Prostate gland (tissue), 2 donors: ENCODE results near the gene SMAD2. TPM values are rescaled to one million over a fixed set of nuclear protein-coding genes. Genes with fewer than 3 reads are reported as not detected.

Experiments
- DNase-seq: peaks from one replicate; pipeline ENCODE4 v3.0.0-alpha.2; 2019; ENCODE audit warnings: low spot score
- H3K27ac ChIP-seq, 2 donors: fragments of 200-600 bp; sonication (generic); 2 replicates each; pipeline ENCODE4 v1.5.1; 2017 to 2019
- H3K27me3 ChIP-seq: fragments of 200-600 bp; sonication (generic); replicated peaks from 2 replicates; pipeline ENCODE4 v1.5.1; 2019; ENCODE audit not compliant: insufficient read depth
- H3K36me3 ChIP-seq, 2 donors: fragments of 200-600 bp; sonication (generic); 1 replicate in 1 of 2; 2 replicates in 1 of 2; pipeline versions ENCODE4 v1.5.1 to v1.8.1; 2017 to 2019
- H3K4me1 ChIP-seq: fragments of 200-600 bp; sonication (generic); replicated peaks from 2 replicates; pipeline ENCODE4 v1.5.1; 2019
- H3K4me3 ChIP-seq, 2 donors: fragments of 200-600 bp; sonication (generic); 2 replicates each; pipeline ENCODE4 v1.5.1; 2017 to 2019
- H3K9me3 ChIP-seq: fragments of 200-600 bp; sonication (generic); 2 replicates; pipeline ENCODE4 v1.5.1; 2017
- POLR2A ChIP-seq: fragments of 450-650 bp; IDR thresholded peaks from one replicate; pipeline ENCODE4 v1.6.1; 2016; ENCODE audit warnings: antibody characterized with exemption, mild to moderate bottlenecking
- POLR2AphosphoS5 ChIP-seq: sonication (generic); formaldehyde crosslinking; IDR thresholded peaks from one replicate; pipeline ENCODE4 v1.6.1; 2017; ENCODE audit warnings: antibody characterized with exemption
- WGBS: methylation state at CpG from one replicate; pipeline ENCODE4 v1.1.5; 2018; 5-methylcytosine and 5-hydroxymethylcytosine counted together
- intact Hi-C: fragments of 100-400 bp; cut with DNase I; formaldehyde crosslinking; loops from one replicate; pipeline ENCODE4 v1.14.2; 2022
- total RNA-seq, 2 donors: library from RNA; depleted of rRNA; stranded (reverse); fragments of >200 nt; gene quantifications; one replicate each; pipeline ENCODE4 v1.1.0, GENCODE V29; 2016
- TF ChIP-seq, protein P1 (sequence below), 4 experiments: fragments of 200-600 bp in 2 of 4; fragments of 450-650 bp in 2 of 4; sonication (generic) in 2 of 4; IDR thresholded peaks; 1 replicate in 3 of 4; 2 replicates in 1 of 4; pipeline ENCODE4 v1.5.1; 2016 to 2019; ENCODE audit warnings: antibody characterized with exemption in 4 of 4, mild to moderate bottlenecking in 2 of 4, moderate library complexity in 2 of 4

Gene SMAD2
- total RNA-seq, 2 donors from 2014 or later = 54.3 to 96.8 TPM

DNA sequence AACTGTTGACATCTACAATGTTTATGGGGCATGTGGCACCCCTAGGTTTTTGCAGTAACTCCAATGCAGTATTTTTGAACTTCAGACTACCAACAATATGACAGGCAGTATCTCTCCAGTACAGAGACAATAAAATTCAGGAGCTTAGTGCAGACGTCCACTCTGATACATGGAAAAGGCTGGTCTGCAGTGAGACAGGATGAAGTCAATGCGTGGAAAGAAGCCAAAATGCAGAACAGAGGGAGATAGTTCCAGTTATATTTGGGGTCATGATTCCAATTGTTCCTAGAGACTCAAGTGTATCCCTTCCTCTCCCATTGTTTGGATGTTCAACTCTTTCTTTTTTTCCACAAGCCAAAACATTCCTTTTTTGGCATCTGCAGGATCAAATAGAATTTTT is 18.7 kb upstream of the SMAD2 start:
- H3K4me3 ChIP-seq = no peak overlapping the region
- intact Hi-C loops = no loop called here
- no peaks in the 10 kb centered on the region for H3K36me3 ChIP-seq
- H3K27ac ChIP-seq = no peak overlapping the region
- H3K9me3 ChIP-seq = no peaks in the 10 kb centered on the region
- H3K27me3 ChIP-seq = no peaks in the 10 kb centered on the region
- 54% methylated on average over 2 of the region's 2 CpGs for WGBS
- no peak for DNase-seq
- no peaks in the 10 kb centered on the region for H3K4me1 ChIP-seq
- no peak for TF ChIP-seq POLR2A
- TF ChIP-seq, protein P1, sequence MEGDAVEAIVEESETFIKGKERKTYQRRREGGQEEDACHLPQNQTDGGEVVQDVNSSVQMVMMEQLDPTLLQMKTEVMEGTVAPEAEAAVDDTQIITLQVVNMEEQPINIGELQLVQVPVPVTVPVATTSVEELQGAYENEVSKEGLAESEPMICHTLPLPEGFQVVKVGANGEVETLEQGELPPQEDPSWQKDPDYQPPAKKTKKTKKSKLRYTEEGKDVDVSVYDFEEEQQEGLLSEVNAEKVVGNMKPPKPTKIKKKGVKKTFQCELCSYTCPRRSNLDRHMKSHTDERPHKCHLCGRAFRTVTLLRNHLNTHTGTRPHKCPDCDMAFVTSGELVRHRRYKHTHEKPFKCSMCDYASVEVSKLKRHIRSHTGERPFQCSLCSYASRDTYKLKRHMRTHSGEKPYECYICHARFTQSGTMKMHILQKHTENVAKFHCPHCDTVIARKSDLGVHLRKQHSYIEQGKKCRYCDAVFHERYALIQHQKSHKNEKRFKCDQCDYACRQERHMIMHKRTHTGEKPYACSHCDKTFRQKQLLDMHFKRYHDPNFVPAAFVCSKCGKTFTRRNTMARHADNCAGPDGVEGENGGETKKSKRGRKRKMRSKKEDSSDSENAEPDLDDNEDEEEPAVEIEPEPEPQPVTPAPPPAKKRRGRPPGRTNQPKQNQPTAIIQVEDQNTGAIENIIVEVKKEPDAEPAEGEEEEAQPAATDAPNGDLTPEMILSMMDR (IDR thresholded peaks at IDR 0.05) = no peak
- no peak for TF ChIP-seq POLR2AphosphoS5

DNA sequence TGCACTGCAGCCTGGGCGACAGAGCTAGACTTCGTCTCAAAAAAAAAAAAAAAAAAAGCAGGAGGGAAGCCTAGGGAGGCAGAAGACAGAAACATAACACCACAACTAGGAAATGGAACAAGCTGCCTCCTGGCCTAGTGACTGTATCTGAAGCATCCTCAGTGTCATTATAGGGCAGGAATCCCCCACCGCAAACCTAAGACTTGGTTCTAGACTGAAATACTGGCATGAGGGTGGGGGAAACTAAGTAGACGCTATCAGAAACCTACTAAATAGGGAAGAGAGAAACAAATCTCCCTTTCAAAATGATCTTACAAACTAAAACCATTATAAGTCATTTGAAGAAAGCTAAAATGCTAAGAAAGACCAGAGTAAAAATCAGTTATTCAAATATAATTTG is 16.4 kb upstream of the SMAD2 start:
- no peak for DNase-seq
- H3K27ac ChIP-seq = no peak overlapping the region
- no peaks in the 10 kb centered on the region for H3K36me3 ChIP-seq
- no peaks in the 10 kb centered on the region for H3K4me1 ChIP-seq
- 95% methylated on average over 4 of the region's 4 CpGs for WGBS
- H3K27me3 ChIP-seq = no peaks in the 10 kb centered on the region
- H3K9me3 ChIP-seq = no peaks in the 10 kb centered on the region
- H3K4me3 ChIP-seq = no peak overlapping the region
- TF ChIP-seq, protein P1 (IDR thresholded peaks at IDR 0.05) = no peak
- TF ChIP-seq POLR2A (no peak), POLR2AphosphoS5 (no peak)
- intact Hi-C loops = no loop called here

DNA sequence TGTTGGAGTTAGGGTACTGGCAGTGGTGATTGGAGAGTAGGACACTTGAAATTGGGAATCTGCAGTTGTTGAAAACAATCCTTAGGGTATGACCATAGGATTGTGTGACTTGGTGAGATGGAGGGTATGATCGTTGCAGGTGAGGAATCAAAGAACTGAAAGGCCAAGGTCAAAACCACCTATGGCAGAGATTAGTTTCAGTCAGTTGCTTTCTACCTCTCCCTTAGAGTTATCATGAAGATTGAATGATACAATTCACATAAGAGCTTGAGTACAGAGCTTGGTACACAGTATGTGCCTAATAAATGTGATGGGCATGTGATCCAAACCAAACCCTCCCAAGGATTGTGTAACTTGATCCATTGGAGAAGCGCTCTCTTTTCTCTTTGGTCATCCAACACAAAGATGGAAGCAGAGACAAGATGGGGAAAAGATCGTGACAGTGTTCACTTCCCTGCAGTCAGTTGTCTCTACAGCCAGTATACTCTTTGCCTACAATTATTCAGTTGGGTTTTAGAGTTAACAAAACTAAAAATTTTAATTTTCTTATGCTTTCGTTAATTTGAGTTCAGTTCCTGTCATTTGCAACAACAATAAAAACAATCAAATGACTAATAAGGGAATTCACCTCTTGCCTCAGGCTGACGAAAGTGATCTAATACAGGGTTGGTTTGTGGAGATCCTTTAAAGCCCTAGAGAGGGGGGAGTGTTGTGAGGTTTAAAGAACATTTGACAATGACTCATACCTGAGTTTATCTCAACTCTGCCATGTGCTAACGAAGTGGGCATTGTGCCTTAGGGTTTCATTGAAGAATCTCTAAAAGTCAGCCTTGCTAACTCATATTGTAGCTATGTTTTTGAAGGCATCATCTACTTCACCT is 14.8 kb upstream of the SMAD2 start:
- WGBS = 76% methylated on average over 6 of the region's 6 CpGs
- no peaks in the 10 kb centered on the region for H3K4me1 ChIP-seq
- no peak for DNase-seq
- H3K4me3 ChIP-seq = no peak overlapping the region
- no peaks in the 10 kb centered on the region for H3K36me3 ChIP-seq
- H3K27ac ChIP-seq = no peak overlapping the region
- H3K27me3 ChIP-seq = no peaks in the 10 kb centered on the region
- intact Hi-C loops = no loop called here
- no peaks in the 10 kb centered on the region for H3K9me3 ChIP-seq
- TF ChIP-seq POLR2A = no peak
- no peak for TF ChIP-seq POLR2AphosphoS5
- TF ChIP-seq, protein P1 (IDR thresholded peaks at IDR 0.05) = no peak

DNA sequence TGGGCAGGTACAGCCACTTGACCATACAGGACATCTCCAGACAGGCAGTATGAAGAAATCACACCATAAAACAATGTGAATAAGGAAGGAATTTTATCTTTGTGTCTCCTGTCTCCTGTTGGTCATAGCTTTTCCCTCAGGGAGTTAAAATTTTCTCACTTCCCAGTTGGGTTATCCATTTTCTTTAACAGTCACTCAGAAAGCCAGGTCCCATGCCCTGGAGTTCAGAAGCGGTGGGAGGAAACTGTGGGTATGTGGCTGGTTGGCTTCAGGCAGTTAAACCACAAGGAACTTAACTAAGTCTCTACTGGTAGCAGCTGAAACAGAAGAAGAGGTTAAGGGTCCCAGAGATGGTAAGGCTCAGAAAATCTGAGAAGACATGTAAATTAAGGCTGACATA is 6.5 kb upstream of the SMAD2 start:
- DNase-seq = no peak
- WGBS = 97% methylated on average over 1 of the region's 1 CpG
- Histone ChIP-seq H3K27me3 (no peaks in the 10 kb centered on the region), H3K27ac (no peak overlapping the region), H3K4me1 (no peaks in the 10 kb centered on the region), H3K36me3 (no peaks in the 10 kb centered on the region), H3K9me3 (no peaks in the 10 kb centered on the region), H3K4me3 (no peak overlapping the region)
- intact Hi-C loops = no loop called here
- TF ChIP-seq POLR2A (no peak), POLR2AphosphoS5 (no peak)
- TF ChIP-seq, protein P1 (IDR thresholded peaks at IDR 0.05) = no peak
